Right atrium auricular region (tissue), 2 donors: ENCODE results near the gene WWOX. TPM values are rescaled to one million over a fixed set of nuclear protein-coding genes. Genes with fewer than 3 reads are reported as not detected.

Experiments
- DNase-seq: peaks from one replicate; pipeline ENCODE4 v3.0.0-alpha.2; 2019; ENCODE audit warnings: low spot score
- H3K27ac ChIP-seq, 2 donors: fragments of 200-600 bp; sonication (generic); 1 replicate in 1 of 2; 2 replicates in 1 of 2; pipeline ENCODE4 v1.5.1; 2016 to 2019
- H3K27me3 ChIP-seq, 2 donors: fragments of 200-600 bp; sonication (generic); one replicate each; pipeline versions ENCODE4 v1.5.1 to v1.6.0; 2017 to 2019
- H3K36me3 ChIP-seq: fragments of 200-600 bp; sonication (generic); one replicate; pipeline ENCODE4 v1.5.1; 2016
- H3K4me1 ChIP-seq, 2 donors: fragments of 200-600 bp; sonication (generic); one replicate each; pipeline versions ENCODE4 v1.5.1 to v1.6.0; 2017 to 2019
- H3K4me3 ChIP-seq, 2 donors: fragments of 200-600 bp; sonication (generic); 1 replicate in 1 of 2; 2 replicates in 1 of 2; pipeline ENCODE4 v1.5.1; 2017 to 2019; ENCODE audit warnings: mild to moderate bottlenecking in 1 of 2, moderate library complexity in 1 of 2
- H3K9me3 ChIP-seq, 2 donors: fragments of 200-600 bp; sonication (generic); one replicate each; pipeline ENCODE4 v1.5.1; 2019
- CTCF ChIP-seq, 2 donors: fragments of 200-600 bp; sonication (generic); IDR thresholded peaks; one replicate each; pipeline ENCODE4 v1.5.1; 2019; ENCODE audit warnings: antibody characterized with exemption in 2 of 2
- total RNA-seq, 2 donors: library from RNA; depleted of rRNA; stranded (reverse); fragments of >200 nt; gene quantifications; one replicate each; pipeline ENCODE4 v1.1.0, GENCODE V29; 2016

WWOX gene
- total RNA-seq, 2 donors from 2014 or later, result 14.8 to 20.8 TPM

- Histone ChIP-seq H3K9me3 (no peaks in the 10 kb centered on the region), H3K27me3 (no peaks in the 10 kb centered on the region), H3K27ac (no peak overlapping the region), H3K4me1 (no peaks in the 10 kb centered on the region), H3K36me3 (no peaks in the 10 kb centered on the region), H3K4me3 (no peak overlapping the region)
- no peak for TF ChIP-seq CTCF (IDR thresholded peaks at IDR 0.05)
- DNase-seq, result no peak
Observed at GRCh38 chr16:79093554-79093967, 994.1 kb downstream of the WWOX start.

DNA sequence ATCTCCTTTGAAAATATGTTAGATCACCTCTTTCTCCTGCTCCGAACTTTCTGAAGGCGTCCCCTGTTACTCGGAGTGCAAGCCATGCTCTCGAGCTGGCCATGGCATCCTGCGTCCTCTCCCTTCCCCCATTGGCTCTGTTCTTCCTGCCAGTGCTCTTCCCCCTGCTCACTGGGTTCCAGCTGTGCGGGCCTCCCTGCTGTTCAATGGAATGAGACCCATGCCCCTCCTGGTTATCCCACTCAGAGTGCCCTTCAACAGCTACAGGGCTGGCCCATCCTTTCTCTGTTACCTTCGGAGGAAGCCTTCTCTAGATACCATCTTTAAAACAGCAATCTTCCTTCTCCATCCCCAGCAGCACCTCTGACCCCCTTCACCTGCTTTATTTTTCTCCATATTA, 996.8 kb downstream of the WWOX start:
- Histone ChIP-seq H3K27ac (no peak overlapping the region), H3K27me3 (no peaks in the 10 kb centered on the region), H3K36me3 (no peaks in the 10 kb centered on the region), H3K4me3 (no peak overlapping the region), H3K4me1 (no peaks in the 10 kb centered on the region), H3K9me3 (no peaks in the 10 kb centered on the region)
- no peak for DNase-seq
- TF ChIP-seq CTCF (IDR thresholded peaks at IDR 0.05), result no peak

DNA sequence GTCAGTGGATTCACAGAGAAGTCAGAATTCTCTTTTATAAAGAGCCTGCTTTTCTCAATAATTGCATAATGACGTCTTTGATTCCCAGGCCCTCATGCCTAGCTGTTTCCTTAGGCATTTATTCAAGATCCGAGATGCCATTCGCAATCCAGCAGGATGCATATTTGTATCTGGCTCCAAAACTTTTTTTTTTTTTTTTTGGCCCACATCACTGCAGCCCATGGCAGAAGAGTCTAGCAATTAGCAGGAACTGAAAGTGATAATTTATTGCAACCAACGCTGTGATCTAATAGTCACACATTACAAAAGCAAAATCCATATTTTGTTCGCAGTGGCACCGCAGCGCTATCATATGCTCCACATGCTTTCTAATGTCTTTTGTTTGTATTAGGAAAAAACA, 997.7 kb downstream of the WWOX start:
- Histone ChIP-seq H3K27ac (no peak overlapping the region), H3K4me1 (no peaks in the 10 kb centered on the region), H3K9me3 (no peaks in the 10 kb centered on the region), H3K36me3 (no peaks in the 10 kb centered on the region), H3K4me3 (no peak overlapping the region), H3K27me3 (no peaks in the 10 kb centered on the region)
- DNase-seq, result no peak
- no peak for TF ChIP-seq CTCF (IDR thresholded peaks at IDR 0.05)

- no peak for DNase-seq
- no peaks in the 10 kb centered on the region for H3K36me3 ChIP-seq
- H3K9me3 ChIP-seq, result no peaks in the 10 kb centered on the region
- no peak overlapping the region for H3K4me3 ChIP-seq
- no peaks in the 10 kb centered on the region for H3K4me1 ChIP-seq
- H3K27ac ChIP-seq, result no peak overlapping the region
- TF ChIP-seq CTCF (IDR thresholded peaks at IDR 0.05), result no peak
- H3K27me3 ChIP-seq, result no peaks in the 10 kb centered on the region
Observed at GRCh38 chr16:79097771-79098170, 998.3 kb downstream of the WWOX start.

DNA sequence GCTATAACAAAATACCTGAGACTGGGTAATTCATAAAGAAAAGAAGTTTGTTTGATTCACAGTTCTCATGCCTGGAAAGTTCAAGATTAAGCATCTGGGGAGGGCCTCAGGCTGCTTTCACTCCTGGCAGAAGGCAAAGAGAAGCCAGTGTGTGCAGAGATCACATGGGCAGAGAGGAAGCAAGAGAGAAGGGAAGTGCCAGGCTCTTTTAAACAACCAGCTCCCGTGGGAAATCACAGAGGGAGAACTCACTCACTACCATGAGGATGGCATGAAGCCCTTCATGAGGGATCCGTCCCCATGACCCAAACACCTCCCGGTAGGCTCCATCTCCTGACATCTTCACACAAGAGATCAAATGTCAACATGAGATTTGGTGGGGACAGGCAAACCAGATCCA, 999.5 kb downstream of the WWOX start:
- Histone ChIP-seq H3K9me3 (no peaks in the 10 kb centered on the region), H3K27me3 (no peaks in the 10 kb centered on the region), H3K36me3 (no peaks in the 10 kb centered on the region), H3K4me1 (no peaks in the 10 kb centered on the region), H3K27ac (no peak overlapping the region), H3K4me3 (no peak overlapping the region)
- no peak for TF ChIP-seq CTCF (IDR thresholded peaks at IDR 0.05)
- DNase-seq, result no peak

DNA sequence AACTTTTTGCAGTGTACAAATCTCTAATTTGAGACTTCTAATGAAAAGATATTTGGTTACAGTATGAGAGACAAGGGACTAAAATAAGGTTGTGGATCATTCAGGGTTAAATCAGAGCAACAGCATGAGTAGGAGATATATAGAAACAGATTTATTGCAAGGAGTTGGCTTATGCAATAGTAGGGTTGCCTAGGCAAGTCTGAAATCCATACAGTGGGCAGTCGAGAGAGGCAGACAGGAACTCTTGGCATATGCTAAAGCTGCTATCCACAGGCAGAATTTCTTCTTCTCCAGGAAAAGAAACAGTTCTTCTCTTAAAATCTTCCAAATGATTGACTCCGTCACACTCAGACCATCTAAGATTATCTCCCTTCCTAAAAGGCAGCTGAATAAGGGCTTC, 1000.3 kb downstream of the WWOX start:
- H3K36me3 ChIP-seq, result no peaks in the 10 kb centered on the region
- H3K27me3 ChIP-seq, result no peaks in the 10 kb centered on the region
- DNase-seq, result no peak
- H3K27ac ChIP-seq, result no peak overlapping the region
- no peak for TF ChIP-seq CTCF (IDR thresholded peaks at IDR 0.05)
- no peaks in the 10 kb centered on the region for H3K4me1 ChIP-seq
- no peak overlapping the region for H3K4me3 ChIP-seq
- no peaks in the 10 kb centered on the region for H3K9me3 ChIP-seq
